Kidney (tissue), 14 donors: Measurements from ENCODE around the gene SGPL1. TPM values are rescaled to one million over a fixed set of nuclear protein-coding genes. Genes with fewer than 3 reads are reported as not detected.
"Not testable (repeated sequence)": the region's sequence is repeated elsewhere in the genome, so short reads cannot be mapped to it uniquely, and the experiment has no call there.

Experiments used
- DNase-seq, 5 donors: peaks; one replicate each; pipeline ENCODE4 v3.0.0-alpha.2; 2013 to 2020
- FAIRE-seq: peaks from 2 replicates; lab custom pipeline; 2012; peaks lifted over from hg19 to GRCh38; lab: Jason Lieb, UNC
- H3K27ac ChIP-seq, 2 donors: one replicate each; pipeline ENCODE4 v1.7.0; 2013; ENCODE audit warnings: low read depth in 2 of 2, low read length in 2 of 2, inconsistent platforms in 1 of 2
- H3K27me3 ChIP-seq: one replicate; pipeline ENCODE4 v1.7.1; 2013; ENCODE audit warnings: low read length, inconsistent platforms; ENCODE audit not compliant: control insufficient read depth, insufficient read depth
- H3K36me3 ChIP-seq, 3 donors: one replicate each; pipeline versions ENCODE4 v1.7.0 to v1.7.1; 2013; ENCODE audit warnings: low read length in 3 of 3, control low read depth in 1 of 3, inconsistent platforms in 1 of 3; ENCODE audit not compliant: insufficient read depth in 3 of 3, control insufficient read depth in 2 of 3
- H3K4me1 ChIP-seq, 3 donors: one replicate each; pipeline versions ENCODE4 v1.7.0 to v1.7.1; 2013; ENCODE audit warnings: low read length in 3 of 3, inconsistent platforms in 1 of 3, low read depth in 1 of 3; ENCODE audit not compliant: control insufficient read depth in 2 of 3, insufficient read depth in 2 of 3
- H3K4me3 ChIP-seq, 3 donors: one replicate each; pipeline versions ENCODE4 v1.7.0 to v1.8.1; 2013; ENCODE audit warnings: low read length in 3 of 3, control low read depth in 1 of 3, inconsistent platforms in 1 of 3
- H3K9ac ChIP-seq, 3 donors: one replicate each; pipeline versions ENCODE4 v1.7.0 to v1.7.1; 2013; ENCODE audit warnings: low read length in 3 of 3, control low read depth in 1 of 3, inconsistent platforms in 1 of 3
- H3K9me3 ChIP-seq, 3 donors: one replicate each; pipeline versions ENCODE4 v1.7.0 to v1.7.1; 2013; ENCODE audit warnings: low read length in 3 of 3, control low read depth in 1 of 3, inconsistent platforms in 1 of 3; ENCODE audit not compliant: control insufficient read depth in 2 of 3, insufficient read depth in 1 of 3
- intact Hi-C: fragments of 100-400 bp; cut with DNase I; formaldehyde crosslinking; loops from one replicate; pipeline ENCODE4 v1.11.1; 2022
- polyA plus RNA-seq: library from polyadenylated mRNA; stranded (reverse); fragments of 350-450 nt; fragmentation: Illumina TruSeq; extraction: RNeasy Lipid Tissue Mini Kit (QIAGEN cat#74804); gene quantifications from one replicate; pipeline ENCODE4 v1.2.3, GENCODE V29; 2014; ENCODE audit warnings: low read depth, low replicate concordance; ENCODE audit not compliant: insufficient read depth
- total RNA-seq: library from RNA; stranded (reverse); fragmentation: NEBNext Ultra II Directional; extraction: Animal tissue kit (Norgen Biotek cat#: 25700); gene quantifications from one replicate; pipeline ENCODE4 v1.2.1, GENCODE V29; 2021
- TF ChIP-seq, protein P1 (sequence below): IDR thresholded peaks from 3 replicates; pipeline ENCODE4 v1.5.1; 2012; ENCODE audit warnings: mild to moderate bottlenecking, moderate library complexity, borderline replicate concordance; ENCODE audit not compliant: insufficient read depth; ENCODE audit errors: extremely low read depth
- donor health status: control.
- donor health status: control.
- donor health status: control.
- donor health status: control.
- donor health status: control.
- donor health status: DM: yes; HTN: yes; CAD: no.
- donor health status: Normal renal cell carcinoma (clear cell type).

Gene SGPL1
- total and polyA plus RNA-seq, 2 donors from 2014 or later = 13.5 to 105 TPM

DNA sequence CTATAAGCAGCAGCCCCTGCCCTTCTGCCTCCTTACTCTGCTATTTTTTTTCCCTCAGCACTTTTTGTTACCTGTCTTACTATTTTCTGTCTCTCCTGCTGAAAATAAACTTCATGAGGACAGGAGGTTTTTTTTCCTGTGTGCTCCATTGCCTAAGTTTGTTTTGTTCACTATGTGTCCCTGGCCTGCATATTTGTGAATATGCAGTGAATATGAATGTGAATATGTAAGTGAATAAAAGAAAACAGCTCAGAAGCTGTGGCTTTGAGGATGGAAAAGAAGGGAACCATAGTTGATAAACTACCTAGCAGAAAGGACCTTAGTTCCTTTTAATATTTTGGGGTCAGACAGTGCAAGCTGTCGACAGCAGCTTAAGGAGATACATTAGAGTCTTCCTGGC lies 37.7 kb downstream of the SGPL1 start:
- H3K9me3 ChIP-seq = no peaks in the 10 kb centered on the region
- no peak overlapping the region for H3K9ac ChIP-seq
- H3K4me3 ChIP-seq = no peak overlapping the region
- TF ChIP-seq, protein P1, sequence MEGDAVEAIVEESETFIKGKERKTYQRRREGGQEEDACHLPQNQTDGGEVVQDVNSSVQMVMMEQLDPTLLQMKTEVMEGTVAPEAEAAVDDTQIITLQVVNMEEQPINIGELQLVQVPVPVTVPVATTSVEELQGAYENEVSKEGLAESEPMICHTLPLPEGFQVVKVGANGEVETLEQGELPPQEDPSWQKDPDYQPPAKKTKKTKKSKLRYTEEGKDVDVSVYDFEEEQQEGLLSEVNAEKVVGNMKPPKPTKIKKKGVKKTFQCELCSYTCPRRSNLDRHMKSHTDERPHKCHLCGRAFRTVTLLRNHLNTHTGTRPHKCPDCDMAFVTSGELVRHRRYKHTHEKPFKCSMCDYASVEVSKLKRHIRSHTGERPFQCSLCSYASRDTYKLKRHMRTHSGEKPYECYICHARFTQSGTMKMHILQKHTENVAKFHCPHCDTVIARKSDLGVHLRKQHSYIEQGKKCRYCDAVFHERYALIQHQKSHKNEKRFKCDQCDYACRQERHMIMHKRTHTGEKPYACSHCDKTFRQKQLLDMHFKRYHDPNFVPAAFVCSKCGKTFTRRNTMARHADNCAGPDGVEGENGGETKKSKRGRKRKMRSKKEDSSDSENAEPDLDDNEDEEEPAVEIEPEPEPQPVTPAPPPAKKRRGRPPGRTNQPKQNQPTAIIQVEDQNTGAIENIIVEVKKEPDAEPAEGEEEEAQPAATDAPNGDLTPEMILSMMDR = no peak
- no peak for DNase-seq
- no peaks in the 10 kb centered on the region for H3K27me3 ChIP-seq
- H3K27ac ChIP-seq = no peak overlapping the region
- no peak for FAIRE-seq
- peaks cover 4 to 25% (median 7%) of the 10 kb centered on the region in 3 donors for H3K36me3 ChIP-seq
- peaks cover 0 to 3% (median 0%) of the 10 kb centered on the region in 3 donors for H3K4me1 ChIP-seq
- intact Hi-C loops = no loop called here

DNA sequence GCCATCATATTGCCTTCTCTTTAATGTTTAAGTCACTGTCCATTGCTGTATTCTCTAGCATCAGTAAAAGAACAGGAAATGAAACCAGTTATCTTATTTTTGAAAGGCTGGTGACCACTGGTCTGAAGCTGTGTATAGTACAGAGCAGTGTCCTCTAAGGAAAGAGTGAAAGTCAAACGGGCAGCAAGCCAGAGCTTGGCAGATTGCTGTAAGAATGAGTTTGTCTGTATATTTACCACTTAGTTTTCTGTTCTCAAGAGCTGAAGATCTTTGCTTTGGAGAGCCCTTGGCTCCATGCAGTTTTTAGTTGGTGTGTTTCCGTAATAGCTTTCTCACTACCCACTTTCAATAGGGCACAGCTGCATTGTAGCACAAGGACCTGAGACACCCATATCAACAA lies 40.7 kb downstream of the SGPL1 start:
- Histone ChIP-seq H3K27ac (no peak overlapping the region), H3K36me3 (peaks cover 11 to 41% (median 12%) of the 10 kb centered on the region in 3 donors), H3K4me3 (no peak overlapping the region), H3K9ac (no peak overlapping the region), H3K9me3 (no peaks in the 10 kb centered on the region), H3K4me1 (peaks cover 0 to 3% (median 0%) of the 10 kb centered on the region in 3 donors), H3K27me3 (no peaks in the 10 kb centered on the region)
- TF ChIP-seq, protein P1 = no peak
- intact Hi-C loops = no loop called here
- DNase-seq (no peak), FAIRE-seq (no peak)

DNA sequence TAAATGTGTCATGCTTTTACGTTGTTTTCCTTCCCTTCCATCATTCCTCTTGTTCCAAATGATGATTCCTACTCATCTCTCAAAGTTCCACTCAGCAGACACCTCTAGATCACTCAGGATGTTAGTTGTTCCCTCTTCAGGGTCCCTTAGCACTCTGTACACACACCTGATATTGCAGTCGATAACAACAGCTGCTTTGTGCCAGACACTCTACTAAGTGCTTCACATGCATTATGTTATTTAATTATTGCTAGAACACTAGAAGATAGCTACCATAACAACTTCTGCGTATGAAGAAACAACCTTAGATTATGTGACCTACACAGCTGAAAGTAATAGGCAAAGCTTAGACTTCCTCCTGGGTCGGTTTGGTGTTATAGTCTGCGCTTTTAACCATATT lies 43.0 kb downstream of the SGPL1 start:
- Histone ChIP-seq H3K4me3 (no peak overlapping the region), H3K27me3 (no peaks in the 10 kb centered on the region), H3K36me3 (peaks cover 9 to 29% (median 13%) of the 10 kb centered on the region in 3 donors), H3K9me3 (no peaks in the 10 kb centered on the region), H3K4me1 (no peaks in the 10 kb centered on the region), H3K27ac (no peak overlapping the region), H3K9ac (no peak overlapping the region)
- DNase-seq = no peak
- TF ChIP-seq, protein P1 = no peak
- no peak for FAIRE-seq
- intact Hi-C loops = no loop called here

DNA sequence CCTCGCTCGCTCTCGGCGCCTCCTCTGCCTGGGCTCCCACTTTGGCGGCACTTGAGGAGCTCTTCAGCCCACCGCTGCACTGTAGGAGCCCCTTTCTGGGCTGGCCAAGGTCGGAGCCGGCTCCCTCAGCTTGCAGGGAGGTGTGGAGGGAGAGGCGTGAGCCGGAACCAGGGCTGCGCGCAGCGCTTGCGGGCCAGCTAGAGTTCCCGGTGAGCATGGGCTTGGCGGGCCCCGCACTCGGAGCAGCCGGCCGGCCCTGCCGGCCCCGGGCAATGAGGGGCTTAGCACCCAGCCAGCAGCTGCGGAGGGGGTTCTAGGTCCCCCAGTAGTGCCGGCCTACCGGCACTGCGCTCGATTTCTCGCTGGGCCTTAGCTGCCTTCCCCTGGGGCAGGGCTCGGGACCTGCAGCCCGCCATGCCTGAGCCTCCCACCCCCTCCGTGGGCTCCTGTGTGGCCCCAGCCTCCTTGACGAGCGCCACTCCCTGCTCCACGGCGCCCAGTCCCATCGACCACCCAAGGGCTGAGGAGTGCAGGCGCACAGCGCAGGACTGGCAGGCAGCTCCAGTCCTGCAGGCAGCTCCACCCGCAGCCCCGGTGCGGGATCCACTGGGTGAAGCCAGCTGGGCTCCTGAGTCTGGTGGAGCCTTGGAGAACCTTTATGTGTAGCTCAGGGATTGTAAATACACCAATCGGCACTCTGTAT lies 45.9 kb downstream of the SGPL1 start:
- H3K27me3 ChIP-seq, H3K4me3 ChIP-seq, H3K9ac ChIP-seq, intact Hi-C loops, H3K27ac ChIP-seq, H3K4me1 ChIP-seq, DNase-seq, FAIRE-seq, H3K9me3 ChIP-seq: not testable (repeated sequence)
- peaks cover 7 to 25% (median 9%) of the 10 kb centered on the region in 3 donors for H3K36me3 ChIP-seq
